Keratinocyte (primary cell): ENCODE data around the gene FHOD3. TPM values are rescaled to one million over a fixed set of nuclear protein-coding genes. Genes with fewer than 3 reads are reported as not detected.

Experiments
- DNase-seq: peaks from one replicate; pipeline ENCODE4 v3.0.0-alpha.2; 2011; ENCODE audit warnings: low read depth, missing footprints, low spot score
- FAIRE-seq: peaks from 2 replicates; lab custom pipeline; 2011; peaks lifted over from hg19 to GRCh38; lab: Jason Lieb, UNC
- H2AFZ ChIP-seq: 2 replicates; pipeline ENCODE4 v1.6.0; 2012; ENCODE audit warnings: low read length, control low read depth, inconsistent platforms; ENCODE audit not compliant: control insufficient read depth
- H3K27ac ChIP-seq: 2 replicates; pipeline ENCODE4 v1.5.1; 2011; ENCODE audit warnings: low read length; ENCODE audit not compliant: control insufficient read depth, insufficient read depth
- H3K27me3 ChIP-seq: 3 replicates; pipeline ENCODE4 v1.6.0; 2011; ENCODE audit warnings: low read length; ENCODE audit not compliant: control insufficient read depth, insufficient read depth; ENCODE audit errors: extremely low read depth
- H3K36me3 ChIP-seq, 2 experiments: 2 replicates in 1 of 2; 3 replicates in 1 of 2; pipeline ENCODE4 v1.5.1; 2011; ENCODE audit warnings: low read length in 2 of 2, mild to moderate bottlenecking in 1 of 2; ENCODE audit not compliant: control insufficient read depth in 2 of 2, insufficient read depth in 2 of 2; ENCODE audit errors: extremely low read depth in 1 of 2
- H3K4me1 ChIP-seq: 3 replicates; pipeline ENCODE4 v1.5.1; 2011; ENCODE audit warnings: low read length; ENCODE audit not compliant: control insufficient read depth, insufficient read depth; ENCODE audit errors: extremely low read depth
- H3K4me2 ChIP-seq: 3 replicates; pipeline ENCODE4 v1.6.0; 2011; ENCODE audit warnings: low read depth, low read length; ENCODE audit not compliant: control insufficient read depth, insufficient read depth; ENCODE audit errors: extremely low read depth
- H3K4me3 ChIP-seq, 3 experiments: fragments of 200-600 bp in 1 of 3; sonication (generic) in 1 of 3; 2 replicates in 2 of 3; 3 replicates in 1 of 3; pipeline ENCODE4 v1.5.1; 2011 to 2016; ENCODE audit warnings: low read length in 3 of 3, mild to moderate bottlenecking in 3 of 3, control low read depth in 2 of 3, inconsistent platforms in 1 of 3, low read depth in 1 of 3, mixed read lengths in 1 of 3, mixed run types in 1 of 3, moderate library complexity in 1 of 3; ENCODE audit not compliant: control insufficient read depth in 2 of 3, insufficient read depth in 2 of 3; ENCODE audit errors: extremely low read depth in 1 of 3
- H3K79me2 ChIP-seq: 2 replicates; pipeline ENCODE4 v1.6.0; 2012; ENCODE audit warnings: low read length; ENCODE audit not compliant: control insufficient read depth, insufficient read depth
- H3K9ac ChIP-seq: 3 replicates; pipeline ENCODE4 v1.6.0; 2011; ENCODE audit warnings: low read length; ENCODE audit not compliant: control insufficient read depth, insufficient read depth; ENCODE audit errors: extremely low read depth
- H3K9me1 ChIP-seq: 3 replicates; pipeline ENCODE4 v1.6.0; 2011; ENCODE audit warnings: low read length; ENCODE audit not compliant: control insufficient read depth, insufficient read depth; ENCODE audit errors: extremely low read depth
- H3K9me3 ChIP-seq: 2 replicates; pipeline ENCODE4 v1.5.1; 2012; ENCODE audit warnings: low read depth, low read length; ENCODE audit not compliant: control insufficient read depth
- H4K20me1 ChIP-seq: 3 replicates; pipeline ENCODE4 v1.6.0; 2011; ENCODE audit warnings: low read length; ENCODE audit not compliant: control insufficient read depth, insufficient read depth; ENCODE audit errors: extremely low read depth
- EZH2 ChIP-seq: IDR thresholded peaks from one replicate; pipeline ENCODE4 v1.6.1; 2012; ENCODE audit warnings: inconsistent platforms, mild to moderate bottlenecking, low read length, moderate library complexity
- dilution Hi-C: fragments of 300-500 bp; cut with MboI; formaldehyde crosslinking; loops from one replicate; pipeline ENCODE4 v1.7.0; 2020; ENCODE audit warnings: low sequenced_read_pairs; ENCODE audit not compliant: extremely low pct_ligation_motif_present
- polyA plus RNA-seq, 5 experiments: library from polyadenylated mRNA; depleted of rRNA in 3 of 5; stranded (reverse) in 3 of 5; stranded (forward) in 1 of 5; unstranded in 1 of 5; fragments of >200 nt; gene quantifications; 1 replicate in 1 of 5; 2 replicates in 3 of 5; 3 replicates in 1 of 5; pipeline versions ENCODE4 v1.2.1 to v1.2.3, GENCODE V29; 2011 to 2012; ENCODE audit warnings: missing spikeins in 2 of 5, low read depth in 1 of 5, low replicate concordance in 1 of 5
- TF ChIP-seq, protein P1 (sequence below), 3 experiments: IDR thresholded peaks in 1 of 3; conservative IDR thresholded peaks in 1 of 3; optimal IDR thresholded peaks in 1 of 3; 2 replicates in 2 of 3; 3 replicates in 1 of 3; pipeline versions ENCODE3 to v1.5.1; 2011; ENCODE audit warnings: low read length in 3 of 3, mild to moderate bottlenecking in 3 of 3, moderate library complexity in 2 of 3, control low read depth in 1 of 3, inconsistent platforms in 1 of 3; ENCODE audit not compliant: insufficient read depth in 2 of 3; ENCODE audit errors: extremely low read depth in 1 of 3

FHOD3 gene
- polyA plus RNA-seq, 1 donor (not counting 4 experiments of a cell fraction or from before 2014, with no cell fraction given): 7.7 TPM

- H3K79me2 ChIP-seq: no peaks in the 10 kb centered on the region
- no peaks in the 10 kb centered on the region for H3K9me1 ChIP-seq
- H3K36me3 ChIP-seq: no peaks in the 10 kb centered on the region
- dilution Hi-C loops: no loop called here
- no peak overlapping the region for H3K4me2 ChIP-seq
- TF ChIP-seq, protein P1, sequence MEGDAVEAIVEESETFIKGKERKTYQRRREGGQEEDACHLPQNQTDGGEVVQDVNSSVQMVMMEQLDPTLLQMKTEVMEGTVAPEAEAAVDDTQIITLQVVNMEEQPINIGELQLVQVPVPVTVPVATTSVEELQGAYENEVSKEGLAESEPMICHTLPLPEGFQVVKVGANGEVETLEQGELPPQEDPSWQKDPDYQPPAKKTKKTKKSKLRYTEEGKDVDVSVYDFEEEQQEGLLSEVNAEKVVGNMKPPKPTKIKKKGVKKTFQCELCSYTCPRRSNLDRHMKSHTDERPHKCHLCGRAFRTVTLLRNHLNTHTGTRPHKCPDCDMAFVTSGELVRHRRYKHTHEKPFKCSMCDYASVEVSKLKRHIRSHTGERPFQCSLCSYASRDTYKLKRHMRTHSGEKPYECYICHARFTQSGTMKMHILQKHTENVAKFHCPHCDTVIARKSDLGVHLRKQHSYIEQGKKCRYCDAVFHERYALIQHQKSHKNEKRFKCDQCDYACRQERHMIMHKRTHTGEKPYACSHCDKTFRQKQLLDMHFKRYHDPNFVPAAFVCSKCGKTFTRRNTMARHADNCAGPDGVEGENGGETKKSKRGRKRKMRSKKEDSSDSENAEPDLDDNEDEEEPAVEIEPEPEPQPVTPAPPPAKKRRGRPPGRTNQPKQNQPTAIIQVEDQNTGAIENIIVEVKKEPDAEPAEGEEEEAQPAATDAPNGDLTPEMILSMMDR (optimal IDR thresholded peaks at IDR 0.05 in 1 of 3, IDR thresholded peaks at IDR 0.05 in 1 of 3, conservative IDR thresholded peaks at IDR 0.05 in 1 of 3; ENCODE audit: extremely low read depth in 1 of 3, insufficient read depth in 2 of 3, low read length in 3 of 3): no peak
- TF ChIP-seq EZH2: no peak
- no peaks in the 10 kb centered on the region for H4K20me1 ChIP-seq
- no peak overlapping the region for H2AFZ ChIP-seq
- H3K9ac ChIP-seq: no peak overlapping the region
- H3K27ac ChIP-seq: no peak overlapping the region
- H3K27me3 ChIP-seq: no peaks in the 10 kb centered on the region
- FAIRE-seq (no peak), DNase-seq (no peak)
- no peaks in the 10 kb centered on the region for H3K9me3 ChIP-seq
- H3K4me3 ChIP-seq: no peak overlapping the region
- H3K4me1 ChIP-seq: peaks cover 17% of the 10 kb centered on the region
Observed at GRCh38 chr18:36527740-36528455, 230.4 kb downstream of the FHOD3 start.

DNA sequence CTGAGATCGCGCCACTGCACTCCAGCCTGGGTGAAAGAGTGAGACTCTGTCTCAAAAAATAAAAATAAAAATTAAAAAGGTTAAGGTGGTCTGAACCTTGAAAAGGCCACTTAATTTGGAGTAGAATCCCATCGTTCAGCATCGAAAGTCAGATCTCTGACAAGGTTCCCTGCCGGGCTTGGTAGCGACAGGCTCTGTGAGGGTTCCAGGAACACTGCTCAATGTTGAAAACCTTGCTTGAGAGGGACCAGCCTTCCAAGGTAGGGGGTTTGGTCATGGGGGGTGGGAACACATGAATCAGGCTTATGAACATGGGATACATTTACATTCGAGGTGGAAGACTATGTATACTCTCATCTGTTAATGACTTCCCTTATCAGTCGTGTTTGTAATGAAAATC lies 232.2 kb downstream of the FHOD3 start:
- FAIRE-seq (no peak), DNase-seq (no peak)
- Histone ChIP-seq H3K79me2 (no peaks in the 10 kb centered on the region), H3K4me2 (no peak overlapping the region), H3K4me3 (no peak overlapping the region), H3K4me1 (peaks cover 27% of the 10 kb centered on the region), H3K27ac (no peak overlapping the region), H3K36me3 (no peaks in the 10 kb centered on the region), H2AFZ (no peak overlapping the region), H3K9ac (no peak overlapping the region), H3K9me1 (no peaks in the 10 kb centered on the region), H3K9me3 (no peaks in the 10 kb centered on the region), H3K27me3 (no peaks in the 10 kb centered on the region), H4K20me1 (no peaks in the 10 kb centered on the region)
- no peak for TF ChIP-seq EZH2
- TF ChIP-seq, protein P1 (optimal IDR thresholded peaks at IDR 0.05 in 1 of 3, IDR thresholded peaks at IDR 0.05 in 1 of 3, conservative IDR thresholded peaks at IDR 0.05 in 1 of 3; ENCODE audit: extremely low read depth in 1 of 3, insufficient read depth in 2 of 3, low read length in 3 of 3): no peak
- dilution Hi-C loops: no loop called here
